ENCODE measurements around the gene CD27. TPM values are rescaled to one million over a fixed set of nuclear protein-coding genes. Genes with fewer than 3 reads are reported as not detected.
"Not testable (repeated sequence)": the region's sequence is repeated elsewhere in the genome, so short reads cannot be mapped to it uniquely, and the experiment has no call there.

Gene CD27
- total RNA-seq, 1 donor from 2014 or later, result 77.7 TPM

GRCh38 chr12:6425590-6426531 is 18.9 kb upstream of the CD27 start:
- no peaks in the 10 kb centered on the region for H3K9me3 Mint-ChIP-seq
- no peaks in the 10 kb centered on the region for H3K27me3 Mint-ChIP-seq
- peaks cover 50% of the 10 kb centered on the region for H3K4me1 Mint-ChIP-seq
- intact Hi-C loops (cut with micrococcal nuclease), result loop anchor here (5.0 kb wide), 1 partner anchor 89 kb away; no protein-coding TSS in a partner anchor
- no peaks in the 10 kb centered on the region for H3K36me3 Mint-ChIP-seq (ENCODE audit: low read depth)
- peak overlapping the region; percentile 100 for H3K27ac Mint-ChIP-seq
- H3K4me3 Mint-ChIP-seq, result peak overlapping the region; percentile 89
- peak; percentile 68 for DNase-seq

- no peaks in the 10 kb centered on the region for H3K36me3 Mint-ChIP-seq (ENCODE audit: low read depth)
- no peaks in the 10 kb centered on the region for H3K9me3 Mint-ChIP-seq
- no peaks in the 10 kb centered on the region for H3K27me3 Mint-ChIP-seq
- intact Hi-C loops (cut with micrococcal nuclease), result loop anchor here (1.0 to 5.0 kb wide), 6 partner anchors 16 to 107 kb away; partner anchors contain the start of genes GAPDH, MRPL51 and TAPBPL
- DNase-seq, result peak; percentile 94
- peak overlapping the region; percentile 100 for H3K27ac Mint-ChIP-seq
- H3K4me1 Mint-ChIP-seq, result peaks cover 58% of the 10 kb centered on the region
- H3K4me3 Mint-ChIP-seq, result peak overlapping the region; percentile 89
Measured at GRCh38 chr12:6426882-6427671, 17.7 kb upstream of the CD27 start.

- H3K27ac Mint-ChIP-seq, result peak overlapping the region; percentile 100
- H3K9me3 Mint-ChIP-seq; H3K27me3 Mint-ChIP-seq; H3K36me3 Mint-ChIP-seq (ENCODE audit: low read depth); DNase-seq: not testable (repeated sequence)
- intact Hi-C loops (cut with micrococcal nuclease), result loop anchor here (1.0 to 5.0 kb wide), 6 partner anchors 16 to 107 kb away; partner anchors contain the start of genes GAPDH, MRPL51 and TAPBPL
- peak overlapping the region; percentile 89 for H3K4me3 Mint-ChIP-seq
- H3K4me1 Mint-ChIP-seq, result peaks cover 61% of the 10 kb centered on the region
Measured at GRCh38 chr12:6427796-6428195, 17.0 kb upstream of the CD27 start.

GRCh38 chr12:6428326-6428725 is 16.4 kb upstream of the CD27 start:
- Mint-ChIP-seq H3K27ac (peak overlapping the region; percentile 100), H3K4me3 (no peak overlapping the region), H3K9me3 (no peaks in the 10 kb centered on the region), H3K27me3 (no peaks in the 10 kb centered on the region), H3K4me1 (peaks cover 61% of the 10 kb centered on the region), H3K36me3 (ENCODE audit: low read depth) (no peaks in the 10 kb centered on the region)
- DNase-seq, result no peak
- intact Hi-C loops (cut with micrococcal nuclease), result loop anchor here (5.0 kb wide), 1 partner anchor 91 kb away; no protein-coding TSS in a partner anchor

GRCh38 chr12:6430124-6430989 is 14.4 kb upstream of the CD27 start:
- no peaks in the 10 kb centered on the region for H3K36me3 Mint-ChIP-seq (ENCODE audit: low read depth)
- H3K4me3 Mint-ChIP-seq, result peak overlapping the region; percentile 47
- peak; percentile 78 for DNase-seq
- peaks cover 66% of the 10 kb centered on the region for H3K4me1 Mint-ChIP-seq
- intact Hi-C loops (cut with micrococcal nuclease), result no loop called here
- H3K9me3 Mint-ChIP-seq, result no peaks in the 10 kb centered on the region
- peak overlapping the region; percentile 78 for H3K27ac Mint-ChIP-seq
- H3K27me3 Mint-ChIP-seq, result no peaks in the 10 kb centered on the region

GRCh38 chr12:6432991-6433390 is 11.8 kb upstream of the CD27 start:
- no peaks in the 10 kb centered on the region for H3K9me3 Mint-ChIP-seq
- H3K4me1 Mint-ChIP-seq, result peaks cover 49% of the 10 kb centered on the region
- H3K4me3 Mint-ChIP-seq, result no peak overlapping the region
- no peak for DNase-seq
- no peaks in the 10 kb centered on the region for H3K36me3 Mint-ChIP-seq (ENCODE audit: low read depth)
- H3K27me3 Mint-ChIP-seq, result no peaks in the 10 kb centered on the region
- H3K27ac Mint-ChIP-seq, result peak overlapping the region; percentile 85
- intact Hi-C loops (cut with micrococcal nuclease), result no loop called here

- Mint-ChIP-seq H3K36me3 (ENCODE audit: low read depth) (no peaks in the 10 kb centered on the region), H3K9me3 (no peaks in the 10 kb centered on the region), H3K4me3 (peak overlapping the region; percentile 34), H3K27me3 (no peaks in the 10 kb centered on the region), H3K4me1 (peaks cover 55% of the 10 kb centered on the region), H3K27ac (peak overlapping the region; percentile 77)
- intact Hi-C loops (cut with micrococcal nuclease), result no loop called here
- peak; percentile 85 for DNase-seq
Measured at GRCh38 chr12:6434205-6435140, 10.3 kb upstream of the CD27 start.

GRCh38 chr12:6435961-6436715 is 8.6 kb upstream of the CD27 start:
- Mint-ChIP-seq H3K9me3 (no peaks in the 10 kb centered on the region), H3K4me1 (peaks cover 42% of the 10 kb centered on the region), H3K36me3 (ENCODE audit: low read depth) (no peaks in the 10 kb centered on the region), H3K27ac (peak overlapping the region; percentile 34), H3K4me3 (no peak overlapping the region), H3K27me3 (no peaks in the 10 kb centered on the region)
- no peak for DNase-seq
- intact Hi-C loops (cut with micrococcal nuclease), result no loop called here

- H3K27ac Mint-ChIP-seq, result peak overlapping the region; percentile 57
- peaks cover 41% of the 10 kb centered on the region for H3K4me1 Mint-ChIP-seq
Measured at GRCh38 chr12:6437586-6437985, 7.2 kb upstream of the CD27 start.

GRCh38 chr12:6438345-6438744 is 6.4 kb upstream of the CD27 start:
- peaks cover 44% of the 10 kb centered on the region for H3K4me1 Mint-ChIP-seq

More at GRCh38 chr12:6437586-6437985, 7.2 kb upstream of the CD27 start:
- H3K9me3 Mint-ChIP-seq, result no peaks in the 10 kb centered on the region
- H3K4me3 Mint-ChIP-seq, result no peak overlapping the region
- intact Hi-C loops (cut with micrococcal nuclease), result no loop called here
- no peak for DNase-seq
- H3K27me3 Mint-ChIP-seq, result no peaks in the 10 kb centered on the region
- H3K36me3 Mint-ChIP-seq (ENCODE audit: low read depth), result no peaks in the 10 kb centered on the region

GRCh38 chr12:6440391-6440790 is 4.4 kb upstream of the CD27 start:
- Mint-ChIP-seq H3K36me3 (ENCODE audit: low read depth) (peaks cover 10% of the 10 kb centered on the region), H3K27me3 (no peaks in the 10 kb centered on the region), H3K4me1 (peaks cover 47% of the 10 kb centered on the region), H3K9me3 (no peaks in the 10 kb centered on the region), H3K27ac (no peak overlapping the region), H3K4me3 (no peak overlapping the region)
- DNase-seq, result no peak
- intact Hi-C loops (cut with micrococcal nuclease), result no loop called here

More at GRCh38 chr12:6438345-6438744, 6.4 kb upstream of the CD27 start:
- Mint-ChIP-seq H3K9me3 (no peaks in the 10 kb centered on the region), H3K27ac (peak overlapping the region; percentile 51), H3K36me3 (ENCODE audit: low read depth) (no peaks in the 10 kb centered on the region), H3K27me3 (no peaks in the 10 kb centered on the region), H3K4me3 (no peak overlapping the region)
- intact Hi-C loops (cut with micrococcal nuclease), result no loop called here
- no peak for DNase-seq

GRCh38 chr12:6442836-6443235 is 1.9 kb upstream of the CD27 start:
- Mint-ChIP-seq H3K36me3 (ENCODE audit: low read depth) (peaks cover 22% of the 10 kb centered on the region), H3K27ac (peak overlapping the region; percentile 94), H3K4me1 (peaks cover 63% of the 10 kb centered on the region), H3K9me3 (no peaks in the 10 kb centered on the region), H3K27me3 (no peaks in the 10 kb centered on the region), H3K4me3 (peak overlapping the region; percentile 93)
- no peak for DNase-seq
- intact Hi-C loops (cut with micrococcal nuclease), result loop anchor here (1.0 kb wide), 2 partner anchors 16 to 19 kb away; no protein-coding TSS in a partner anchor
